GM19455 (cell line): ENCODE measurements around the gene FAF1.

Experiments used
- ATAC-seq: cut with Tn5 transposase; IDR thresholded peaks from one replicate; pipeline ENCODE4 v1.9.1; 2021; ENCODE audit not compliant: unreplicated experiment

FAF1 gene

GRCh38 chr1:50705041-50705440 is 255.0 kb downstream of the FAF1 start:
- ATAC-seq = no peak

GRCh38 chr1:50704126-50704525 is 255.9 kb downstream of the FAF1 start:
- ATAC-seq = no peak

GRCh38 chr1:50703240-50703639 is 256.8 kb downstream of the FAF1 start:
- ATAC-seq = no peak

- ATAC-seq = no peak
These were observed 257.7 kb downstream of the FAF1 start for GRCh38 chr1:50702395-50702794.

- no peak for ATAC-seq
These were observed 258.3 kb downstream of the FAF1 start for GRCh38 chr1:50701706-50702317.

- ATAC-seq = no peak
These were observed 259.4 kb downstream of the FAF1 start for GRCh38 chr1:50700621-50701020.

GRCh38 chr1:50700214-50700613 is 259.9 kb downstream of the FAF1 start:
- ATAC-seq = no peak

GRCh38 chr1:50699795-50700194 is 260.3 kb downstream of the FAF1 start:
- ATAC-seq = no peak

- ATAC-seq = no peak
These were observed 262.3 kb downstream of the FAF1 start for GRCh38 chr1:50697440-50698421.

GRCh38 chr1:50693829-50694228 is 266.2 kb downstream of the FAF1 start:
- no peak for ATAC-seq

GRCh38 chr1:50684185-50684584 is 275.9 kb downstream of the FAF1 start:
- ATAC-seq = no peak

GRCh38 chr1:50681931-50682330 is 278.1 kb downstream of the FAF1 start:
- ATAC-seq = no peak

- no peak for ATAC-seq
These were observed 292.2 kb downstream of the FAF1 start for GRCh38 chr1:50667710-50668356.

GRCh38 chr1:50667272-50667671 is 292.8 kb downstream of the FAF1 start:
- no peak for ATAC-seq

- no peak for ATAC-seq
These were observed 293.2 kb downstream of the FAF1 start for GRCh38 chr1:50666849-50667248.

- ATAC-seq = no peak
These were observed 294.7 kb downstream of the FAF1 start for GRCh38 chr1:50665413-50665812.

- ATAC-seq = no peak
These were observed 298.4 kb downstream of the FAF1 start for GRCh38 chr1:50661626-50662025.

- ATAC-seq = no peak
These were observed 300.9 kb downstream of the FAF1 start for GRCh38 chr1:50659107-50659662.

- no peak for ATAC-seq
These were observed 301.5 kb downstream of the FAF1 start for GRCh38 chr1:50658459-50659076.

GRCh38 chr1:50656931-50657330 is 303.1 kb downstream of the FAF1 start:
- no peak for ATAC-seq
